H9 (cell line): ENCODE data around the gene MYH14. TPM values are rescaled to one million over a fixed set of nuclear protein-coding genes. Genes with fewer than 3 reads are reported as not detected.

ENCODE experiments used
- DNase-seq: peaks from one replicate; pipeline ENCODE4 v3.0.0-alpha.2; 2017
- H2AFZ ChIP-seq: one replicate; pipeline ENCODE4 v1.6.1; 2013; ENCODE audit warnings: mild to moderate bottlenecking, low read length, control low read depth, moderate library complexity
- H2AK5ac ChIP-seq: 2 replicates; pipeline ENCODE4 v1.6.1; 2013; ENCODE audit warnings: low read length, control low read depth, mixed read lengths; ENCODE audit not compliant: insufficient read length
- H2BK120ac ChIP-seq: one replicate; pipeline ENCODE4 v1.6.1; 2013; ENCODE audit warnings: low read depth, mild to moderate bottlenecking, low read length, control low read depth, inconsistent platforms; ENCODE audit not compliant: poor library complexity, severe bottlenecking
- H2BK12ac ChIP-seq: 2 replicates; pipeline ENCODE4 v1.6.1; 2013; ENCODE audit warnings: low read length, control low read depth, mixed read lengths, low read depth; ENCODE audit not compliant: insufficient read length
- H2BK15ac ChIP-seq: 2 replicates; pipeline ENCODE4 v1.6.1; 2013; ENCODE audit warnings: low read depth, low read length, control low read depth
- H2BK20ac ChIP-seq: one replicate; pipeline ENCODE4 v1.6.1; 2013; ENCODE audit warnings: low read depth, mild to moderate bottlenecking, low read length, control low read depth, inconsistent platforms; ENCODE audit not compliant: poor library complexity, severe bottlenecking
- H2BK5ac ChIP-seq: 2 replicates; pipeline ENCODE4 v1.6.1; 2013; ENCODE audit warnings: low read length, control low read depth, mixed read lengths; ENCODE audit not compliant: insufficient read length
- H3K14ac ChIP-seq: 2 replicates; pipeline ENCODE4 v1.6.1; 2013; ENCODE audit warnings: low read length, control low read depth; ENCODE audit not compliant: insufficient read depth
- H3K18ac ChIP-seq: 2 replicates; pipeline ENCODE4 v1.6.1; 2013; ENCODE audit warnings: low read depth, mild to moderate bottlenecking, mixed read lengths, low read length, control low read depth; ENCODE audit not compliant: insufficient read length
- H3K23ac ChIP-seq: 2 replicates; pipeline ENCODE4 v1.6.1; 2013; ENCODE audit warnings: low read length, control low read depth, mixed read lengths, low read depth; ENCODE audit not compliant: insufficient read length
- H3K23me2 ChIP-seq: 2 replicates; pipeline ENCODE4 v1.6.1; 2013; ENCODE audit warnings: low read depth, mild to moderate bottlenecking, mixed read lengths, low read length, control low read depth; ENCODE audit not compliant: insufficient read length, poor library complexity, severe bottlenecking
- H3K27ac ChIP-seq: 2 replicates; pipeline ENCODE4 v1.5.1; 2013; ENCODE audit warnings: low read length, control low read depth, mixed read lengths, low read depth; ENCODE audit not compliant: insufficient read length
- H3K27me3 ChIP-seq: 2 replicates; pipeline ENCODE4 v1.6.1; 2013; ENCODE audit warnings: low read length, control low read depth, inconsistent platforms; ENCODE audit not compliant: insufficient read depth
- H3K4ac ChIP-seq: 2 replicates; pipeline ENCODE4 v1.6.1; 2013; ENCODE audit warnings: low read depth, mild to moderate bottlenecking, control low read depth, inconsistent platforms, low read length, moderate library complexity
- H3K4me1 ChIP-seq: 2 replicates; pipeline ENCODE4 v1.6.1; 2013; ENCODE audit warnings: low read length, control low read depth, inconsistent platforms; ENCODE audit not compliant: insufficient read depth
- H3K4me2 ChIP-seq: 2 replicates; pipeline ENCODE4 v1.6.1; 2013; ENCODE audit warnings: low read length, control low read depth, mixed read lengths; ENCODE audit not compliant: insufficient read length, insufficient read depth
- H3K56ac ChIP-seq: 2 replicates; pipeline ENCODE4 v1.6.1; 2013; ENCODE audit warnings: low read depth, mild to moderate bottlenecking, mixed read lengths, low read length, control low read depth; ENCODE audit not compliant: insufficient read length
- H3K79me1 ChIP-seq: 2 replicates; pipeline ENCODE4 v1.6.1; 2013; ENCODE audit warnings: low read depth, mild to moderate bottlenecking, moderate library complexity, low read length, control low read depth, inconsistent platforms; ENCODE audit not compliant: insufficient read depth, poor library complexity, severe bottlenecking
- H3K79me2 ChIP-seq: 2 replicates; pipeline ENCODE4 v1.6.1; 2013; ENCODE audit warnings: low read length, control low read depth, inconsistent platforms; ENCODE audit not compliant: insufficient read depth
- H3K9ac ChIP-seq: 2 replicates; pipeline ENCODE4 v1.6.1; 2013; ENCODE audit warnings: low read length, control low read depth, mixed read lengths; ENCODE audit not compliant: insufficient read length; ENCODE audit errors: extremely low read depth
- H3K9me3 ChIP-seq: one replicate; pipeline ENCODE4 v1.6.1; 2013; ENCODE audit warnings: low read depth, low read length, inconsistent platforms; ENCODE audit not compliant: control insufficient read depth
- H3T11ph ChIP-seq: one replicate; pipeline ENCODE4 v1.6.1; 2013; ENCODE audit warnings: mild to moderate bottlenecking, low read length, control low read depth, inconsistent platforms
- H4K20me1 ChIP-seq: one replicate; pipeline ENCODE4 v1.6.1; 2013; ENCODE audit not compliant: control insufficient read depth, insufficient read length, insufficient read depth
- H4K5ac ChIP-seq: 2 replicates; pipeline ENCODE4 v1.6.1; 2013; ENCODE audit warnings: low read depth, mild to moderate bottlenecking, mixed read lengths, low read length, control low read depth; ENCODE audit not compliant: insufficient read length
- H4K8ac ChIP-seq: replicated peaks from 2 replicates; pipeline ENCODE4 v1.6.1; 2013; ENCODE audit warnings: low read length, control low read depth, mixed read lengths, low read depth; ENCODE audit not compliant: insufficient read length
- H4K91ac ChIP-seq: 2 replicates; pipeline ENCODE4 v1.6.1; 2013; ENCODE audit warnings: low read depth, mild to moderate bottlenecking, moderate library complexity, mixed read lengths, low read length, control low read depth; ENCODE audit not compliant: insufficient read length
- H3K27ac Mint-ChIP-seq, 3 experiments: 2 replicates in 2 of 3; 3 replicates in 1 of 3; pipeline ENCODE4 v1.8.0; 2020 to 2021; ENCODE audit warnings: mixed read lengths in 3 of 3, mild to moderate bottlenecking in 1 of 3, moderate library complexity in 1 of 3
- H3K27me3 Mint-ChIP-seq: 2 replicates; pipeline ENCODE4 v1.8.0; 2021; ENCODE audit warnings: low read depth, mild to moderate bottlenecking, moderate library complexity, mixed read lengths
- H3K36me3 Mint-ChIP-seq, 3 experiments: 2 replicates in 2 of 3; 3 replicates in 1 of 3; pipeline ENCODE4 v1.8.0; 2020 to 2021; ENCODE audit warnings: low read depth in 3 of 3, mixed read lengths in 3 of 3; ENCODE audit not compliant: insufficient read depth in 1 of 3
- H3K4me1 Mint-ChIP-seq, 2 experiments: 2 replicates each; pipeline ENCODE4 v1.8.0; 2020; ENCODE audit warnings: mixed read lengths in 2 of 2
- H3K4me3 Mint-ChIP-seq, 2 experiments: 2 replicates in 1 of 2; 3 replicates in 1 of 2; pipeline ENCODE4 v1.8.0; 2020 to 2021; ENCODE audit warnings: mild to moderate bottlenecking in 2 of 2, mixed read lengths in 2 of 2, moderate library complexity in 1 of 2
- H3K9me3 Mint-ChIP-seq, 2 experiments: 2 replicates in 1 of 2; 3 replicates in 1 of 2; pipeline ENCODE4 v1.8.0; 2020; ENCODE audit warnings: mild to moderate bottlenecking in 2 of 2, mixed read lengths in 2 of 2, moderate library complexity in 1 of 2
- CTCF ChIP-seq: fragments of 200-600 bp; sonication (generic); conservative IDR thresholded peaks from 3 replicates; pipeline ENCODE4 v1.8.0; 2021; ENCODE audit warnings: antibody characterized with exemption, mild to moderate bottlenecking
- WGBS: extraction: QIAGEN DNeasy Blood & Tissue Kit; methylation state at CpG from one replicate; pipeline ENCODE4 v1.1.7; 2013; ENCODE audit warnings: missing lambda C conversion rate, low lambda C conversion rate, mixed read lengths; ENCODE audit not compliant: insufficient read length; ENCODE audit errors: extremely low coverage; 5-methylcytosine and 5-hydroxymethylcytosine counted together
- total RNA-seq: library from RNA; stranded (reverse); gene quantifications from 2 replicates; pipeline ENCODE4 v1.2.1, GENCODE V29; 2021

The MYH14 gene
- total RNA-seq, 1 experiment from 2014 or later = 27.7 TPM

GRCh38 chr19:50232600-50232999, 29.2 kb downstream of the MYH14 start:
- H3K36me3 Mint-ChIP-seq = peaks cover 3 to 16% (median 12%) of the 10 kb centered on the region in 3 experiments; a peak in 4 of 7 replicates
- no peak overlapping the region for H2BK120ac ChIP-seq
- H4K5ac ChIP-seq = no peak overlapping the region
- no peak overlapping the region for H3T11ph ChIP-seq
- H3K9ac ChIP-seq = no peak overlapping the region
- H2BK12ac ChIP-seq = no peak overlapping the region
- no peaks in the 10 kb centered on the region for H3K23me2 ChIP-seq
- H4K8ac ChIP-seq = no peak overlapping the region
- no peaks in the 10 kb centered on the region for H3K9me3 ChIP-seq
- no peak for DNase-seq
- no peak overlapping the region for H2BK20ac ChIP-seq
- no peak overlapping the region for H3K4me3 Mint-ChIP-seq
- H3K18ac ChIP-seq = no peak overlapping the region
- TF ChIP-seq CTCF = no peak
- peaks cover 2% of the 10 kb centered on the region; the same call in 1 of the 2 replicates for H3K27me3 Mint-ChIP-seq
- H4K20me1 ChIP-seq = no peaks in the 10 kb centered on the region
- H3K4me1 ChIP-seq = no peaks in the 10 kb centered on the region
- no peaks in the 10 kb centered on the region for H3K27me3 ChIP-seq
- no peak overlapping the region for H3K4ac ChIP-seq
- H2BK5ac ChIP-seq = no peak overlapping the region
- H2AFZ ChIP-seq = no peak overlapping the region
- H3K14ac ChIP-seq = no peak overlapping the region
- H3K27ac ChIP-seq = no peak overlapping the region
- no peaks in the 10 kb centered on the region for H3K79me1 ChIP-seq
- no peaks in the 10 kb centered on the region for H3K79me2 ChIP-seq
- H2BK15ac ChIP-seq = no peak overlapping the region
- no peak overlapping the region for H3K4me2 ChIP-seq
- H2AK5ac ChIP-seq = no peak overlapping the region
- no peak overlapping the region for H3K56ac ChIP-seq
- H3K9me3 Mint-ChIP-seq = no peaks in the 10 kb centered on the region; a peak in 1 of 5 replicates
- no peak overlapping the region for H3K23ac ChIP-seq
- whole genome bisulfite sequencing = no CpG with 5 or more reads among the region's 3 CpGs
- no peak overlapping the region for H3K27ac Mint-ChIP-seq
- H4K91ac ChIP-seq = no peak overlapping the region
- peaks cover 12 to 30% of the 10 kb centered on the region in 2 experiments for H3K4me1 Mint-ChIP-seq
